Transverse colon (tissue), 4 donors: ENCODE data around the gene DECR2. TPM values are rescaled to one million over a fixed set of nuclear protein-coding genes. Genes with fewer than 3 reads are reported as not detected.

ENCODE experiments used
- DNase-seq: peaks from one replicate; pipeline ENCODE4 v3.0.0-alpha.2; 2019
- H3K27ac ChIP-seq, 4 donors: fragments of 200-600 bp; sonication (generic); 2 replicates each; pipeline ENCODE4 v1.5.1; 2016 to 2018; ENCODE audit warnings: inconsistent platforms in 4 of 4
- H3K27me3 ChIP-seq: fragments of 200-600 bp; sonication (generic); 2 replicates; pipeline ENCODE4 v1.5.1; 2017; ENCODE audit warnings: inconsistent platforms
- H3K36me3 ChIP-seq, 4 donors: fragments of 200-600 bp; sonication (generic); 2 replicates each; pipeline ENCODE4 v1.5.1; 2017 to 2019; ENCODE audit warnings: inconsistent platforms in 4 of 4
- H3K4me1 ChIP-seq, 4 donors: fragments of 200-600 bp; sonication (generic); 2 replicates each; pipeline ENCODE4 v1.5.1; 2017 to 2020; ENCODE audit warnings: inconsistent platforms in 4 of 4
- H3K4me3 ChIP-seq, 4 donors: fragments of 200-600 bp; sonication (generic); 1 replicate in 1 of 4; 2 replicates in 3 of 4; pipeline versions ENCODE4 v1.5.1 to v1.6.1; 2017 to 2019; ENCODE audit warnings: inconsistent platforms in 4 of 4
- H3K9me3 ChIP-seq, 2 donors: fragments of 200-600 bp; sonication (generic); 2 replicates each; pipeline ENCODE4 v1.5.1; 2017 to 2019; ENCODE audit warnings: inconsistent platforms in 2 of 2
- CTCF ChIP-seq, 5 experiments: fragments of 200-600 bp in 3 of 5; fragments of 450-650 bp in 2 of 5; sonication (generic) in 3 of 5; IDR thresholded peaks; 1 replicate in 2 of 5; 2 replicates in 3 of 5; pipeline ENCODE4 v1.5.1; 2016 to 2017; ENCODE audit warnings: antibody characterized with exemption in 5 of 5, inconsistent platforms in 3 of 5, mild to moderate bottlenecking in 2 of 5, moderate library complexity in 1 of 5
- EP300 ChIP-seq: sonication (generic); formaldehyde crosslinking; IDR thresholded peaks from one replicate; pipeline ENCODE4 v1.6.1; 2017; ENCODE audit warnings: antibody characterized with exemption, low read depth
- POLR2A ChIP-seq: fragments of 450-650 bp; IDR thresholded peaks from one replicate; pipeline ENCODE4 v1.6.1; 2016; ENCODE audit warnings: antibody characterized with exemption, mild to moderate bottlenecking, moderate library complexity
- POLR2AphosphoS5 ChIP-seq, 3 donors: sonication (generic); formaldehyde crosslinking; IDR thresholded peaks; one replicate each; pipeline ENCODE4 v1.6.1; 2016; ENCODE audit warnings: antibody characterized with exemption in 3 of 3
- WGBS, 2 donors: methylation state at CpG; one replicate each; pipeline ENCODE4 v1.1.5; 2018; ENCODE audit warnings: low coverage in 1 of 2; 5-methylcytosine and 5-hydroxymethylcytosine counted together
- in situ Hi-C, 4 donors: fragments of 200-750 bp; cut with MboI; loops; one replicate each; pipeline versions ENCODE4 v1.15.0 to v1.15.1; 2017; ENCODE audit warnings: low sequenced_read_pairs in 3 of 4, low pct_ligation_motif_present in 1 of 4, low pct_unique_long_range_greater_than_20kb in 1 of 4
- intact Hi-C: fragments of 100-400 bp; cut with DNase I; formaldehyde crosslinking; loops from one replicate; pipeline ENCODE4 v1.15.1; 2023; ENCODE audit warnings: low total_unique reads
- small RNA-seq, 4 donors: library from RNA; depleted of rRNA; stranded (forward); fragments of <200 nt; gene quantifications; one replicate each; pipeline ENCODE3, GENCODE V24; 2016
- total RNA-seq, 4 donors: library from RNA; depleted of rRNA; stranded (reverse); fragments of >200 nt; gene quantifications; one replicate each; pipeline ENCODE4 v1.1.0, GENCODE V29; 2016

DECR2 gene
- total RNA-seq, 4 donors from 2014 or later, result 65.7 to 148 (median 108) TPM

GRCh38 chr16:455453-455852, 53.8 kb downstream of the DECR2 start:
- H3K27me3 ChIP-seq, result no peaks in the 10 kb centered on the region
- H3K36me3 ChIP-seq, result no peaks in the 10 kb centered on the region
- 94 to 95% methylated on average over 5 to 12 of the region's 12 CpGs for WGBS, 2 donors
- H3K4me1 ChIP-seq, result peaks cover 7 to 21% (median 11%) of the 10 kb centered on the region in 4 donors
- H3K27ac ChIP-seq, result no peak overlapping the region
- TF ChIP-seq POLR2A, result no peak
- no peak for TF ChIP-seq CTCF (IDR thresholded peaks at IDR 0.05)
- TF ChIP-seq EP300, result no peak
- TF ChIP-seq POLR2AphosphoS5 (IDR thresholded peaks at IDR 0.05), result no peak
- DNase-seq, result no peak
- in situ Hi-C loops (no loop called here), intact Hi-C loops (no loop called here)
- H3K9me3 ChIP-seq, result no peaks in the 10 kb centered on the region
- H3K4me3 ChIP-seq, result no peak overlapping the region

- WGBS, 2 donors, result 50 to 54% methylated on average over 6 to 11 of the region's 11 CpGs
- Histone ChIP-seq H3K27me3 (no peaks in the 10 kb centered on the region), H3K4me3 (no peak overlapping the region), H3K36me3 (no peaks in the 10 kb centered on the region), H3K27ac (peak overlapping the region in 3 of 4 donors; percentile 29 to 65 (median 46)), H3K9me3 (no peaks in the 10 kb centered on the region), H3K4me1 (peaks cover 7 to 17% (median 9%) of the 10 kb centered on the region in 4 donors)
- intact Hi-C loops, result no loop called here
- in situ Hi-C loops, result no loop called here
- DNase-seq, result no peak
- TF ChIP-seq POLR2A, result no peak
Measured at GRCh38 chr16:456891-457483, 55.3 kb downstream of the DECR2 start.

GRCh38 chr16:457732-458400, 56.2 kb downstream of the DECR2 start:
- 70 to 86% methylated on average over 2 to 14 of the region's 14 CpGs for WGBS, 2 donors
- in situ Hi-C loops (no loop called here), intact Hi-C loops (no loop called here)
- TF ChIP-seq EP300, result no peak
- no peak for TF ChIP-seq POLR2A
- TF ChIP-seq POLR2AphosphoS5 (IDR thresholded peaks at IDR 0.05), result no peak
- Histone ChIP-seq H3K4me1 (peaks cover 7 to 17% (median 9%) of the 10 kb centered on the region in 4 donors), H3K27ac (peak overlapping the region; percentile 29 to 65 (median 40)), H3K9me3 (no peaks in the 10 kb centered on the region), H3K27me3 (no peaks in the 10 kb centered on the region), H3K4me3 (no peak overlapping the region), H3K36me3 (no peaks in the 10 kb centered on the region)
- DNase-seq, result no peak

- Histone ChIP-seq H3K4me3 (no peak overlapping the region), H3K27me3 (no peaks in the 10 kb centered on the region), H3K4me1 (peaks cover 7 to 17% (median 9%) of the 10 kb centered on the region in 4 donors), H3K36me3 (no peaks in the 10 kb centered on the region), H3K9me3 (no peaks in the 10 kb centered on the region), H3K27ac (no peak overlapping the region)
- in situ Hi-C loops, result no loop called here
- TF ChIP-seq EP300 (no peak), CTCF (IDR thresholded peaks at IDR 0.05) (no peak), POLR2A (no peak), POLR2AphosphoS5 (IDR thresholded peaks at IDR 0.05) (no peak)
- DNase-seq, result no peak
- WGBS, 2 donors, result 93 to 95% methylated on average over 4 to 7 of the region's 7 CpGs
- intact Hi-C loops, result no loop called here
Measured at GRCh38 chr16:459761-460160, 58.1 kb downstream of the DECR2 start.

- intact Hi-C loops, result no loop called here
- H3K27me3 ChIP-seq, result no peaks in the 10 kb centered on the region
Measured at GRCh38 chr16:460787-461186, 59.1 kb downstream of the DECR2 start.

More at GRCh38 chr16:460787-461186, 59.1 kb downstream of the DECR2 start:
- DNase-seq, result no peak
- no peak for TF ChIP-seq CTCF (IDR thresholded peaks at IDR 0.05)
- TF ChIP-seq EP300, result no peak
- TF ChIP-seq POLR2AphosphoS5 (IDR thresholded peaks at IDR 0.05), result no peak
- no peak for TF ChIP-seq POLR2A
- in situ Hi-C loops, result no loop called here
- Histone ChIP-seq H3K27ac (no peak overlapping the region), H3K4me1 (peaks cover 7 to 17% (median 9%) of the 10 kb centered on the region in 4 donors), H3K9me3 (no peaks in the 10 kb centered on the region), H3K4me3 (no peak overlapping the region), H3K36me3 (no peaks in the 10 kb centered on the region)
- WGBS, 2 donors, result 96 to 100% methylated on average over 1 to 20 of the region's 20 CpGs

Small RNA genes within 50 kb of the gene (small RNA-seq; reads per million reads assigned to genes)
- 0 reads per million in 4 donors for gene RF00019

Other genes with a start within 250 kb of the DECR2 start
- not detected for gene HBZ, start 249.2 kb upstream of the DECR2 start, total RNA-seq
- not detected for gene HBM, start 235.9 kb upstream of the DECR2 start, total RNA-seq
- gene HBA2, start 229.0 kb upstream of the DECR2 start, total RNA-seq, result 10 to 100 TPM in 1 of 4 donors, 1 to 10 TPM in 2, not detected in 1; 1.8 to 10.8 (median 7.0) TPM
- 1 to 10 TPM in 1 of 4 donors, not detected in 3; 4.4 TPM for gene HBA1, start 225.2 kb upstream of the DECR2 start, total RNA-seq
- not detected for gene HBQ1, start 221.4 kb upstream of the DECR2 start, total RNA-seq
- 100 to 1,000 TPM in 3 of 4 donors, 10 to 100 TPM in 1; 85.1 to 316 (median 153) TPM for gene LUC7L, start 172.4 kb upstream of the DECR2 start, total RNA-seq
- 100 to 1,000 TPM in 2 of 4 donors, 10 to 100 TPM in 2; 55.4 to 328 (median 112) TPM for gene FAM234A, start 167.1 kb upstream of the DECR2 start, total RNA-seq
- 10 to 100 TPM in 1 of 4 donors, 1 to 10 TPM in 3; 2.0 to 24.3 (median 6.7) TPM for gene RGS11, start 125.9 kb upstream of the DECR2 start, total RNA-seq
- gene ARHGDIG, start 121.3 kb upstream of the DECR2 start, total RNA-seq, result under 1 TPM in 1 of 4 donors, not detected in 3; 0.95 TPM
- gene PDIA2, start 118.7 kb upstream of the DECR2 start, total RNA-seq, result 1 to 10 TPM in 1 of 4 donors, under 1 TPM in 2, not detected in 1; 0.55 to 2.6 (median 0.79) TPM
- 10 to 100 TPM; 41.4 to 73.7 (median 58.7) TPM for gene AXIN1, start 49.2 kb upstream of the DECR2 start, total RNA-seq
- gene MRPL28, start 31.3 kb upstream of the DECR2 start, total RNA-seq, result 10 to 100 TPM; 24.7 to 81.2 (median 53.0) TPM
- gene PGAP6, start 19.9 kb upstream of the DECR2 start, total RNA-seq, result 100 to 1,000 TPM; 105 to 300 (median 179) TPM
- 10 to 100 TPM; 37.5 to 82.3 (median 58.1) TPM for gene NME4, start 4.7 kb upstream of the DECR2 start, total RNA-seq
- gene RAB11FIP3, start 23.8 kb downstream of the DECR2 start, total RNA-seq, result 10 to 100 TPM; 21.6 to 56.5 (median 42.2) TPM
- 100 to 1,000 TPM; 108 to 388 (median 175) TPM for gene CAPN15, start 125.8 kb downstream of the DECR2 start, total RNA-seq
- gene PRR35, start 158.5 kb downstream of the DECR2 start, total RNA-seq, result not detected
- gene NHLRC4, start 165.1 kb downstream of the DECR2 start, total RNA-seq, result under 1 TPM in 3 of 4 donors, not detected in 1; 0.55 to 0.75 (median 0.64) TPM
- 100 to 1,000 TPM in 1 of 4 donors, 10 to 100 TPM in 3; 37.4 to 115 (median 56.0) TPM for gene PIGQ, start 168.1 kb downstream of the DECR2 start, total RNA-seq
- gene RAB40C, start 188.2 kb downstream of the DECR2 start, total RNA-seq, result 100 to 1,000 TPM in 2 of 4 donors, 10 to 100 TPM in 2; 54.8 to 111 (median 83.5) TPM
- gene WFIKKN1, start 229.1 kb downstream of the DECR2 start, total RNA-seq, result 10 to 100 TPM in 1 of 4 donors, 1 to 10 TPM in 3; 2.3 to 13.1 (median 4.2) TPM
- gene METTL26, start 234.4 kb downstream of the DECR2 start, total RNA-seq, result 10 to 100 TPM; 32.6 to 91.8 (median 86.7) TPM
- 100 to 1,000 TPM; 158 to 267 (median 211) TPM for gene MCRIP2, start 239.9 kb downstream of the DECR2 start, total RNA-seq
- gene WDR90, start 247.5 kb downstream of the DECR2 start, total RNA-seq, result 100 to 1,000 TPM in 2 of 4 donors, 10 to 100 TPM in 2; 23.0 to 166 (median 90.2) TPM